Neural progenitor cell (in vitro differentiated cells): ENCODE measurements around the gene TMEM127. TPM values are rescaled to one million over a fixed set of nuclear protein-coding genes. Genes with fewer than 3 reads are reported as not detected.

Source experiments
- DNase-seq: peaks from one replicate; pipeline ENCODE4 v3.0.0-alpha.2; 2016; ENCODE audit warnings: low spot score
- H2AFZ ChIP-seq: fragments of 200-600 bp; sonication (generic); replicated peaks from 2 replicates; pipeline ENCODE4 v1.6.1; 2016; ENCODE audit warnings: antibody characterized with exemption
- H3F3A ChIP-seq: fragments of 200-600 bp; sonication (generic); 2 replicates; pipeline ENCODE4 v1.6.1; 2016; ENCODE audit warnings: antibody characterized with exemption, low read depth
- H3K27ac ChIP-seq: fragments of 200-600 bp; sonication (generic); 2 replicates; pipeline ENCODE4 v1.5.1; 2016; ENCODE audit warnings: mild to moderate bottlenecking
- H3K27me3 ChIP-seq: fragments of 200-600 bp; sonication (generic); 2 replicates; pipeline ENCODE4 v1.6.1; 2016; ENCODE audit warnings: mild to moderate bottlenecking, moderate library complexity
- H3K36me3 ChIP-seq: fragments of 200-600 bp; sonication (generic); 2 replicates; pipeline ENCODE4 v1.5.1; 2016
- H3K4me1 ChIP-seq: fragments of 200-600 bp; sonication (generic); 2 replicates; pipeline ENCODE4 v1.6.1; 2016; ENCODE audit warnings: mixed run types
- H3K4me2 ChIP-seq: fragments of 200-600 bp; sonication (generic); 2 replicates; pipeline ENCODE4 v1.6.1; 2016
- H3K4me3 ChIP-seq: fragments of 200-600 bp; sonication (generic); 2 replicates; pipeline ENCODE4 v1.5.1; 2016
- H3K79me2 ChIP-seq: fragments of 200-600 bp; sonication (generic); 2 replicates; pipeline ENCODE4 v1.6.1; 2016; ENCODE audit warnings: low read depth
- H3K9ac ChIP-seq: fragments of 200-600 bp; sonication (generic); 2 replicates; pipeline ENCODE4 v1.6.1; 2016
- H3K9me3 ChIP-seq: fragments of 200-600 bp; sonication (generic); 2 replicates; pipeline ENCODE4 v1.5.1; 2016; ENCODE audit warnings: low read depth
- H4K20me1 ChIP-seq: fragments of 200-600 bp; sonication (generic); 2 replicates; pipeline ENCODE4 v1.6.1; 2016; ENCODE audit warnings: low read depth
- H3K27ac Mint-ChIP-seq: 3 replicates; pipeline ENCODE4 v1.8.0; 2021; ENCODE audit warnings: mixed read lengths
- H3K27me3 Mint-ChIP-seq: 2 replicates; pipeline ENCODE4 v1.8.0; 2022; ENCODE audit warnings: low read depth, mild to moderate bottlenecking, inconsistent platforms, moderate library complexity, mixed read lengths; ENCODE audit not compliant: insufficient read depth
- H3K36me3 Mint-ChIP-seq: 3 replicates; pipeline ENCODE4 v1.8.0; 2021; ENCODE audit warnings: mixed read lengths
- H3K4me1 Mint-ChIP-seq: 3 replicates; pipeline ENCODE4 v1.8.0; 2021; ENCODE audit warnings: mixed read lengths
- H3K4me3 Mint-ChIP-seq: 3 replicates; pipeline ENCODE4 v1.8.0; 2021; ENCODE audit warnings: mild to moderate bottlenecking, moderate library complexity, mixed read lengths
- H3K9me3 Mint-ChIP-seq: 3 replicates; pipeline ENCODE4 v1.8.0; 2020; ENCODE audit warnings: mixed read lengths
- EZH2 ChIP-seq: fragments of 200-600 bp; sonication (generic); IDR thresholded peaks from 2 replicates; pipeline ENCODE4 v1.6.1; 2017; ENCODE audit warnings: antibody characterized with exemption, mild to moderate bottlenecking, moderate library complexity
- EZH2phosphoT487 ChIP-seq: fragments of 200-600 bp; sonication (generic); IDR thresholded peaks from 2 replicates; pipeline ENCODE4 v1.6.1; 2017; ENCODE audit warnings: antibody characterized with exemption
- total RNA-seq: library from RNA; depleted of rRNA; stranded (reverse); fragments of >200 nt; gene quantifications from 2 replicates; pipeline ENCODE4 v1.2.3, GENCODE V29; 2015; ENCODE audit warnings: low replicate concordance
- TF ChIP-seq, protein P1 (sequence below): fragments of 200-600 bp; sonication (generic); IDR thresholded peaks from 2 replicates; pipeline ENCODE4 v1.5.1; 2017; ENCODE audit warnings: antibody characterized with exemption, mild to moderate bottlenecking

Gene TMEM127
- total RNA-seq, 1 donor from 2014 or later = 9.1 TPM

DNA sequence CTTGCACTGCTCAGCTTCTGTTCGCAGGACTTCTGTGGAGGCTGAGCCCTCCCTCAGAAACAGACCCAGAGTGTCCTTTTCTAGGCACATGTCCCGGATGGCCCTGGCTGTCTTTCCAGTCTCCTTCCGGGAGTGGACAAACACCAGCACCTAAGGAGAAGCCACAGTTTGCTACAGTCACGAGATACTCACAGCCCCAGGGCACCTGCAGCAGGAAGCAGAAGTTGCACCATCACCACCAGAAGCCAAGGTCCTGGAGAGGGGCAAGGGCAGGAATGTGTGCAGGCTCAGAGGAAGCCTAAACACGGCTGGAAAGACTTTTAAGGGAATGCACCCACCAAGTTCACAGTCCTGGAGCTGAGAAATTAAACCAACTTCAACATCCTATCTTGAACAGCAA is 26.0 kb upstream of the TMEM127 start:
- H4K20me1 ChIP-seq = no peaks in the 10 kb centered on the region

GRCh38 chr2:96287273-96287856 is 21.6 kb upstream of the TMEM127 start:
- no peak overlapping the region for H3K27ac ChIP-seq
- Mint-ChIP-seq H3K4me3 (no peak overlapping the region), H3K4me1 (no peaks in the 10 kb centered on the region), H3K27ac (no peak overlapping the region), H3K36me3 (peaks cover 56% of the 10 kb centered on the region), H3K9me3 (no peaks in the 10 kb centered on the region), H3K27me3 (peaks cover 3% of the 10 kb centered on the region)
- no peaks in the 10 kb centered on the region for H3F3A ChIP-seq
- no peak overlapping the region for H3K9ac ChIP-seq
- H4K20me1 ChIP-seq = no peaks in the 10 kb centered on the region
- no peak overlapping the region for H3K4me3 ChIP-seq
- no peak for DNase-seq
- no peaks in the 10 kb centered on the region for H3K4me1 ChIP-seq
- H2AFZ ChIP-seq = no peak overlapping the region
- peaks cover 7% of the 10 kb centered on the region for H3K36me3 ChIP-seq
- no peak overlapping the region for H3K4me2 ChIP-seq
- TF ChIP-seq EZH2phosphoT487 (no peak), EZH2 (no peak)
- TF ChIP-seq, protein P1, sequence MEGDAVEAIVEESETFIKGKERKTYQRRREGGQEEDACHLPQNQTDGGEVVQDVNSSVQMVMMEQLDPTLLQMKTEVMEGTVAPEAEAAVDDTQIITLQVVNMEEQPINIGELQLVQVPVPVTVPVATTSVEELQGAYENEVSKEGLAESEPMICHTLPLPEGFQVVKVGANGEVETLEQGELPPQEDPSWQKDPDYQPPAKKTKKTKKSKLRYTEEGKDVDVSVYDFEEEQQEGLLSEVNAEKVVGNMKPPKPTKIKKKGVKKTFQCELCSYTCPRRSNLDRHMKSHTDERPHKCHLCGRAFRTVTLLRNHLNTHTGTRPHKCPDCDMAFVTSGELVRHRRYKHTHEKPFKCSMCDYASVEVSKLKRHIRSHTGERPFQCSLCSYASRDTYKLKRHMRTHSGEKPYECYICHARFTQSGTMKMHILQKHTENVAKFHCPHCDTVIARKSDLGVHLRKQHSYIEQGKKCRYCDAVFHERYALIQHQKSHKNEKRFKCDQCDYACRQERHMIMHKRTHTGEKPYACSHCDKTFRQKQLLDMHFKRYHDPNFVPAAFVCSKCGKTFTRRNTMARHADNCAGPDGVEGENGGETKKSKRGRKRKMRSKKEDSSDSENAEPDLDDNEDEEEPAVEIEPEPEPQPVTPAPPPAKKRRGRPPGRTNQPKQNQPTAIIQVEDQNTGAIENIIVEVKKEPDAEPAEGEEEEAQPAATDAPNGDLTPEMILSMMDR = no peak
- no peaks in the 10 kb centered on the region for H3K27me3 ChIP-seq
- no peaks in the 10 kb centered on the region for H3K79me2 ChIP-seq
- H3K9me3 ChIP-seq = no peaks in the 10 kb centered on the region

More for the DNA sequence above, 26.0 kb upstream of the TMEM127 start:
- no peaks in the 10 kb centered on the region for H3F3A ChIP-seq
- no peak overlapping the region for H3K4me2 ChIP-seq
- DNase-seq = no peak
- H3K36me3 Mint-ChIP-seq = peaks cover 67% of the 10 kb centered on the region
- no peaks in the 10 kb centered on the region for H3K27me3 ChIP-seq
- no peak overlapping the region for H3K27ac Mint-ChIP-seq
- H3K27ac ChIP-seq = no peak overlapping the region
- no peak overlapping the region for H3K9ac ChIP-seq
- H2AFZ ChIP-seq = no peak overlapping the region
- no peaks in the 10 kb centered on the region for H3K4me1 Mint-ChIP-seq
- no peak overlapping the region for H3K4me3 Mint-ChIP-seq
- H3K27me3 Mint-ChIP-seq = peaks cover 3% of the 10 kb centered on the region
- no peaks in the 10 kb centered on the region for H3K79me2 ChIP-seq
- H3K4me3 ChIP-seq = no peak overlapping the region
- no peak for TF ChIP-seq EZH2phosphoT487
- no peak for TF ChIP-seq EZH2
- TF ChIP-seq, protein P1 = no peak
- no peaks in the 10 kb centered on the region for H3K9me3 Mint-ChIP-seq
- H3K9me3 ChIP-seq = no peaks in the 10 kb centered on the region
- H3K4me1 ChIP-seq = no peaks in the 10 kb centered on the region
- H3K36me3 ChIP-seq = peaks cover 20% of the 10 kb centered on the region

- Mint-ChIP-seq H3K27ac (no peak overlapping the region), H3K4me1 (no peaks in the 10 kb centered on the region), H3K9me3 (no peaks in the 10 kb centered on the region)
Measured at GRCh38 chr2:96276787-96277499, 11.1 kb upstream of the TMEM127 start.

More at GRCh38 chr2:96276787-96277499, 11.1 kb upstream of the TMEM127 start:
- Histone ChIP-seq H3K4me2 (no peak overlapping the region), H3K27ac (no peak overlapping the region), H3K9me3 (no peaks in the 10 kb centered on the region), H3K27me3 (no peaks in the 10 kb centered on the region), H4K20me1 (peaks cover under 1% of the 10 kb centered on the region), H2AFZ (no peak overlapping the region), H3K9ac (no peak overlapping the region), H3K79me2 (no peaks in the 10 kb centered on the region), H3K36me3 (peaks cover 6% of the 10 kb centered on the region), H3K4me1 (no peaks in the 10 kb centered on the region), H3F3A (peaks cover 28% of the 10 kb centered on the region), H3K4me3 (no peak overlapping the region)
- peaks cover 2% of the 10 kb centered on the region for H3K27me3 Mint-ChIP-seq
- no peak overlapping the region for H3K4me3 Mint-ChIP-seq
- no peak for DNase-seq
- no peak for TF ChIP-seq EZH2phosphoT487
- no peak for TF ChIP-seq EZH2
- TF ChIP-seq, protein P1 = no peak
- H3K36me3 Mint-ChIP-seq = peaks cover 30% of the 10 kb centered on the region
